Fibroblast of skin of abdomen (primary cell): Measurements from ENCODE around the gene DNAH6.
"Not testable (repeated sequence)": the region's sequence is repeated elsewhere in the genome, so short reads cannot be mapped to it uniquely, and the experiment has no call there.

Experiments
- DNase-seq: peaks from one replicate; pipeline ENCODE4 v3.0.0-alpha.2; 2013

DNAH6 gene

DNA sequence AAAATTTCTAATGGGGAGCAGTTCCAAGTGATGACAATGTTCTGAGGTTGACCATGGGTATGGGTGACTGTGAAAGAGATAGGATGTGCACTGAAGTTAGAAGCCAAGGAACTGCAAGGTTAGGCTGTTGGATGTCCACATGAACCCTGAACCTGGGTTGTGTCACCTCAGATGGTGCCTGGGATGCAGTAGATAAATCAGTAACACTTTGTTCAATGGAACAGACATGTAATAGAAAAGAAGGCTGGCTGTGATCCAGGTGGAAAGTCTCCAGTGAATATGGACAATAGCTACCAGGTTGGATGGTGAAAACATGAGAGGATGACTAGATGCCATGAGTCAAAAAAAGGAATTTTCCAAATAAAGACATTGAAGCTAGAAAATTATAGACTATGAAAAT is 233.1 kb downstream of the DNAH6 start:
- no peak for DNase-seq

DNA sequence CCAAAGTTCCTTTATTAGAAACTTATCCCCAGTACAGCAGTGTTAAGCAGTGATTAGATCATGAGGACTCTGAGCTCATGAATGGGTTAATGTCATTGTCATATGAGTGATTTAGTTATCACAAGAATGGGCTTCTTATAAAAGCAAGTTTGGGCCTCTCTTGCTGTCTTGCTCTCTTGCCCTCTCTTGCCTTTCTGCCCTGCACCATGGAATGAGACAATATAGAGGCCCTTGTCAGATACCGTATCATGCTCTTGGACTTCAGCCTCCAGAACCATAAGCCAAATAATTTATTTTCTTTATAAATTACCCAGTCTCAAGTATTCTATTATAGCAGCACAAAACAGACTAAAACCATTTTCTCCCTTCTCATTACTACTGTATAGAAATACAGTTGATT is 238.8 kb downstream of the DNAH6 start:
- DNase-seq = no peak

DNA sequence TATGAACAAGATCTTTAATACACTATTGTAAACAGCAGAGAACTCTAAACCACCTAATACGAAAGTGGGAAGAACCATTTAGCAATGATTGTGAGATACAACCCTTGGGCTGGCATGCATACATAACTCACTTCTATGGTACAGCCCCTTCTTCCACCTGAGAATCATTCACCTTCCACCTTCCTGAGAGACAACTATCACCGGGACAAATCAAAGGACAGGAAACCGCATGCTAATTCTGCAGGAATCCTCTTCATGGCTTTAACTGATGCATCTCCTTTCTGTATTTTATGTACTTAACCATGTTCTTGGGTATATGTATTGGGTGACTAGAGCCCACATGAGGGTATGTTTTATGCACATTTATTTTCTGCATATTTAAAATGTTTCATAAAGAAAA is 241.3 kb downstream of the DNAH6 start:
- no peak for DNase-seq

DNA sequence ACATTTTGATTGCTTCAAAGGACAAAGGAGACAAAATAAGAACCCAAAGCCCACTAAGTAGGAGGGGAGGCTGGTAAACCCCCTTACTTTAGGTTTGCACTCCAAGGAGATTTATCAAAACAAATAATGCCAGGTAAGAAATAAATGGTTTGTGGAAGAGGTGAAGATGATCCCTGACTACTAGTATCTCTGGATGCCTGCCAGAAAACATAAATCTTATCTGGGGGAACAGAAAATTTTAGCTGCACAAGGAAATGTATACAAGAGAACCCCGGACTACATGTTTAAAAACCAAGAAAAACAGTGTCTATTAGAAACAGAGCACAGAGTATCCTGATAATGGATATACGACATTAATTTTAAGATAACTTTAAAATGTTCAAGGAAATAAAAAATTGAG is 250.5 kb downstream of the DNAH6 start:
- no peak for DNase-seq

DNA sequence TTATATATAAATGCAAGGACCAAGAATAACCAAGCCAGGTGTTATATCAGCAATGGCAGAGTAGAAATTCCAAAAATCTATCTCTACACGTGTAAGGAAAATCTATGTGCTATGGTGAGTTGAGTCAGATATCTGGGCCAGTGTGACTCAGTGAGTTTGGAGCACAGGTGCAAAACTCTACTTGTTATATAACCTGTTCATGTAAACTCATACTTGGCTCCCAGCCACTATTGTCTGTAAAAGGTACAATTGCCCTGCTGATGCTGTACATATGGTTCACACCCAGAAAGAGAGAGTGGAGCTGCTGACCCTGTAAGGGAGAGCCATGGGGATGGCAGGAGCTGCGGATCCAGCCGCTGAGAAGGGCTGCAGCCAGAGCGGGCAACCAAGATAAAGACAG is 252.5 kb downstream of the DNAH6 start:
- DNase-seq = no peak

DNA sequence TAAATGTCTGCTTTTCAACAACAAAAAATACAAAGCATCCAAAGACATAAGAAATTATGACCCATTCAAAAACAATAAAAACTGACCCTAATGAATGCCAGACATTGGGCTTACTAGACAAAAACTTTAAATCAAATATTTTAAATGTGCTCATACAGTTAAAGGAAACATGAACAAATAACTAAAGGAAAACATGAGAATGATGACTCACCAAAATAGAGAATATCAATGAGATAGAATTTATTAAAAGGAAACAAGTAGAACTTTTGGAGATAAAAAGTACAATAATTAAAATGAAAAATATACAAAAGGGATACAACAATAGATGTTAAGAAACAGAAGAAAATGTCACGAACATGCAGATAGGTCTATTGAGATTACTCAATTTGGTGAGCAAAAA is 254.0 kb downstream of the DNAH6 start:
- no peak for DNase-seq

DNA sequence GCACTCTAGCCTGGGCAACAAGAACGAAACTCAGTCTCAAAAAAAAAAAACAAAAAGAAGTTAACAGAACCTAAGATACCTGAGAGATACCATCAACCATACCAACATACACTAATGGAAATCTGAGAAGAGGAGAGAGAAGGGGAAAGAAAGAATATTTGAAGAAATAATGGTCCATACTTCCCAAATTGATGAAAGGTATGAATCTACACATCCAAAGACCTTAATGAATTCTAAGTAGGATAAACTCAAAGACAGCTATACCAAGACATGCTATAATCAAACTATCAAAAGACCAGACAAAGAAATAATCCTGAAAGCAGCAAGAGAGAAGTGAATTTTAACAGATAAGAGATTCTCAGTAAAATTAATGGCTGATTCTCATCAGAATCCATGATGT is 255.0 kb downstream of the DNAH6 start:
- DNase-seq = no peak

DNA sequence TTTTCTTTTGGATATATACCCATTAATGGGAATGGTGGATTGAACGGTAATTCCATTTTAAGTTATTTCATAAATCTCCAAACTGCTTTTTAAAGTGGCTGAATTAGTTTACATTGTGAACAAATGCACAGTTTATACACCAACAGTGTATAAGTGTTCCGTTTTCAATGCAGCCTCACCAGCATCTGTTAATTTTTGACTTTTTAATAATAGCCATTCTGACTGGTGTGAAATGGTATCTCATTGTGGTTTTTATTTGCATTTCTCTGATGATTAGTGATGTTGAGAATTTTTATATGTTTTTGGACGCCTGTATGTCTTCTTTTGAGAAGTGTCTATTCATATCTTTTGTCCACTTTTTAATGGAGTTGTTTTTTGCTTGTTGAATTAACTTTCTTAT is 257.3 kb downstream of the DNAH6 start:
- not testable (repeated sequence) for DNase-seq

DNA sequence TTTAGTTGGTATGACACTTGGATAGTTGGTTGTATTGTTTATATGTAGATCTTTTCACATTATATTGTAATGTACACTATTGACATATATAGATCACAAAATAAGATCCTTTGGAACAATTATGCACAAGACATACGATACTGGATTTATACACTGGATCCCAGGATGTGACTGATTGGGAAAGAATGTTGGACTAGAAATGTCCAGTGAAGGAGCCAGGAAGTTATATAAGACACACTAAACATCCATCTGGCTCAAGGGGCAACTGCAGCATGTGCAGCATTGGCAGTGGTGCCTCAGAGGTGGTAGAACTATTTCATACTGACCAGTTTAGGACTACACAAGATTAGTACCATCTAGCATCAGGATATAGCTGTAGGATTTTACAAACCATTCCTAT is 259.7 kb downstream of the DNAH6 start:
- no peak for DNase-seq

DNA sequence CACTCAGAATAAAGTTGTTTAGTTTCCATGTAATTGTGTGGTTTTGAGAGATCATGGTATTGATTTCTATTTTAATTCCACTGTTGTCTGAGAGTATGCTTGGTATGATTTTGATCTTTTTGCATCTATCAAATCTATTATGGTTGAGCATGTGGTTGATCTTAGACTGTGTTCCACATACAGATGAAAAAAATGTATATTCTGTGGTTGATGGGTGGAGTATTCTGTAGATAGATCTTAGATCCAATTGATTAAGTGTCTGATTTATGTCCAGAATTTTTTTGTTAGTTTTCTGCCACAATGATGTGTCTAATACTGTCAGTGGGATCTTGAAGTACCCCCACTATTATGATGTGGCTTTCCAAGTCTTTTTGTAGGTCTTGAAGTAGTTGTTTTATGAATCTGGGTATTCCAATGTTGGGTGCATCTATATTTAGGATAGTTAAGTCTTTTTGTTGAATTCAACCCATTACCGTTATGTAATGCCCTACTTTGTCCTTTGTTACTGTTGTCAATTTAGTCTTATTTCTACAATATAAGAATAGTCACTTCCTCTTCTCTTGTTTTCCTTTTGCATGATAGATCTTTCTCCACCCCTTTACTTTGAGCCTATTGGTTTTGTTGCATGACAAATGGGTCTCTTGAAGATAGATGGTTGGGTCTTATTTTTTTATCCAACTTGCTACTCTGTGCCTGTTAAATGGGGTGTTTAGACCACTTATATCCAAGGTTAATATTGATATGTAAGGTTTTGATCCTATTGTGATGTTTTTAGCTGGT is 262.8 kb downstream of the DNAH6 start:
- no peak for DNase-seq

DNA sequence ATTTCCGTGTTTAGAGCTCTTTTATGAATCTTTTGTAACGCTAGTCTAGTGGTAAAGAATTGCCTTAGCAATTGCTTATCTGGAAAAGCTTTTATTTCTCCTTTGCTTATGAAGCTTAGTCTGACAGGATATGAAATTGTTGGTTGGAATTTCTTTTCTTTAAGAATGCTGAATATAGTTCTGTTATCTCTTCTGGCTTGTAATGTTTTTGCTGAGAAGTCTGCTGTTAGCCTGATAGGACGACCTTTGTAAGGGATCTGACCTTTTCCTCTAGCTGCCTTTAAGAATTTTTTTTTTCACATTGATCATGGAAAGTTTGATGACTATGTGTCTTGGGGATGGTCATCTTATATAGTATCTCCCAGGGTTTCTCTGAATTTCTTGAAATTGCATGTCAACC is 263.5 kb downstream of the DNAH6 start:
- no peak for DNase-seq

DNA sequence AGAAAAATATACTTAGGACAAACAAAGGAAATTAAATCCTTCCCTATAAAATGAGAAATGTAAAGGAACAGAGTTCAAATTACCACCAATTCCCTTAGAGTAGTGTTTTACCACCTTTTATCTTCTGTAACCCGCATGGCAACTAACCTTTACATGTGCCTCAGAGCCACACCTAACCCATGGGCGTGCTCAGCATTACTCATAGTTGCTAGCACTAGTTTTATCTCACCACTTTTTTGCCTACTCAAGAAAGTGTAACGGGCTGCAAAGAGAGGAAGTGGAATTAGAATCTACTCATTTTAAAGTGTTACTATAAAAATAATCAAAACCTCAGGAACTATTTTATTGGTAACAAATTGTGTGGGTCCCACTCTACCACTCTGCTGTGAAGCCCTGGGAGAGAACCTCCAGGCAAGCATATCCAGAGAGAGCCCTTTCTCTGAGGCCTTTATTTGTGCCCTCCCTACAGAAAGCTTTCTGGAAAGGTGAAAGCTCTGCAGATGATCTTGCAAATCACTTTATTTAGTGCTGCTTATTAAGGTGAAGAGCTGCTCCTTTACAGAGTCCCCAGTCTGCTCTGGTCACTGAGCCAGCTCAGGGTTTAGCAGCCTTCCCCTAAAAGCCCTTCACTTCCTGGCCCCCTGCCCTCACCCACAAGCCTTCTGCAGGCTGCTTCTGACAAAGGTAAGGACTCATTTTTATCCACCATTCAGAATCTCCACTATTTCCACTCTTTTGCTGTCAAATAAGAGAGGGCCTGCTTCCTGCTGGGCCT is 265.8 kb downstream of the DNAH6 start:
- no peak for DNase-seq

DNA sequence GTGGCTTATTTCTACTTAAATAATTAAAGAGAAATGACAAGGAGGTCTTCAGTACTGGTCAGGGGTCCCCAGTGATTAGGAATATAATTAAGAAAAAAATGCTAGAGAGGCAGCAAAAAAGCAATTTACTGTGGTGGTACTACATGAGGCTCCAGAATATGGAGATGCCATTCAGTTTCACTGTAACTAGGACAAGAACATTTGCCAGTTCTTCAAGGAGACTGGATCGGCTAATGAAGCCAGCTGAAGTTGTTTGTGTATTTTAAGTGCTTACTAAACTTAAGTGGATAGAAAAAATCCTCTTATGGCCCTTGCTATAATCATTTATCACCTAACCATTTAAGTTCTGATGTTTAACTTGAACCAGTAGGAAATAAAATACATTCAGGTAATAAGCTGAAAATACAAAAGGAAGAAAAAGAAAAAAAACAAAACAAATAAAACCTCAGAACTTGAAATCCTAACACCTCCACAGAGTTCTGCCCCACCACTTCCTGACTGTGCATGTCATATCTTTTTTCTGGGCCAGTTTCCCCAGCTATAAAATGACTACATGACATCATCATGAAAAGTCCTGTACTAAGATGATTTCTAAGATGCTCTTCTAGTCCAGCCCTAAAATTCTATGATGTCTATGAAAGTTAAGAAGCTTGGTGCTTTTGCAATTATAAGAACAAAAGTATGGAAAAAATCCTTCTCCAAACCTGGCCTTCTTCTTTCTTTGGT is 266.6 kb downstream of the DNAH6 start:
- no peak for DNase-seq

DNA sequence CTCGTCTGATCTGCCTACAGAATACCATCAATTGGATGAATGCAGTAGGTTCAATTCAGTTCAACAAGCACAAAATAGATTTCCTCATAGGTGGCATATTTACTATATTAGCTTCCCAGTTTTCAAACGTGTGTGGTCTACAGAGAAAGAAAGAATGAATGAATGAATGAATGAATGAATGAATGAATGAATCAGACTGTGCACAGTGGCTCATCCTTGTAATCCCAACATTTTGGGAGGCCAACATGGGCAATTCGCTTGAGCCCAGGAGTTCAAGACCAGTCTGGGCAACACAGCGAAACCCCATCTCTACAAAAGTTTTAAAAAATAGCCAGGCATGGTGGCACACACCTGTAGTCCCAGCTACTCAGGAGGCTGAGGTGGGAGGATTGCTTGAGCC is 269.7 kb downstream of the DNAH6 start:
- no peak for DNase-seq

DNA sequence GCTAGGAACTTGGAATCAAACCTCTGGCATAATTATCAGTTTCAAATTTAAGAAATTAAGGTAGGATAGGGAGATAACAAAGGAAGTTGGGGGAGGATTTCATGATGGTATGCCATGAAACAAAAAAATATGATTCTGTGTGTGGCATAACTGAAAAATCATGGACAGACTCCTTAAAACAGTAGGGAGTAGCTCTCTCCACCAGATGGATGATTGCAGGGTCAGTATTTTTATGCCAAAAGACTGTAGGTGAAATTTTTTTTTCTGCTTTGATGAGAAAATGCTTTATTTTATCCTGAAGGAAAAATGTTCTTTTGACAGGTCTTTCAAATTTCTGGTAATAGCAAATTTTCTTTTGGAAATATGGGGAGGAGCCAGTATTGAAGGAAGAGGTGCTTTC is 270.3 kb downstream of the DNAH6 start:
- DNase-seq = no peak

DNA sequence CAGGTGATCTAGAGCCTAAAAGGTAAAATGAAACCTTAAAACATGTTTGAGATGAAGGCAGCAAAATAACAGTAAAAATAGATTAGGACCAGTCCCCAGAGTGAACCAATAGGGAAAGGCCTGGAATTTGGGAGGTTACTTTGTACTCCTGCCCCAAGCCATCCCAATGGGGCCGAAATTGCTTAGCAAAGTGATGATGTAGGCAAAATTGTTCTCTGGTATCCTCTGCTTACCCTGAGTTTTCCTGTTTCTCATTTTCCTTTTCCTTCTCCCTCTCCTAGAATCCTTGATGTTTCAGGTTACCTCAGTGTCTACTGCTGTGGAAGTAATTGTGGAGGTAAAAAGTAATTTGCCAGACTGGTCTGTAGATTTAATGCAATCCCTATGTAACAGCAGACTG is 271.7 kb downstream of the DNAH6 start:
- DNase-seq = no peak

DNA sequence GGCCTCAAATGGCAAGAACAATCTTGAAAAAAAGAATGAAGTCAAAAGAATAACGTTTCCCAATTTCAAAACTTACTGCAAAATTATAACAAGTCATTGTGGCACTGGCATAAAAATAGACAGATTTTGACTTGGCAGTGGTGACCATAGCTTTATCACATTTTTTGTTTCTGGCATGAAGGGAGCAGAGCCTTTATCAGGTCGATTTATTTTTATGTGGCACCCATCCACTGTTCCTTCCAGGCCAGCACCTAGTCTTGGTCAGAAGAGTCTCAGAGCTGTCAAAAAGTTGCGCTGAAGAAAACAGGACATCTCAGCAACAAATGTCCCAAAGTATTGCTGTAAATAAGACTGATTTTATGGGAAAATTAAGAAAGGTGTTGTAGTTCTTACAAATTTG is 272.2 kb downstream of the DNAH6 start:
- DNase-seq = no peak

DNA sequence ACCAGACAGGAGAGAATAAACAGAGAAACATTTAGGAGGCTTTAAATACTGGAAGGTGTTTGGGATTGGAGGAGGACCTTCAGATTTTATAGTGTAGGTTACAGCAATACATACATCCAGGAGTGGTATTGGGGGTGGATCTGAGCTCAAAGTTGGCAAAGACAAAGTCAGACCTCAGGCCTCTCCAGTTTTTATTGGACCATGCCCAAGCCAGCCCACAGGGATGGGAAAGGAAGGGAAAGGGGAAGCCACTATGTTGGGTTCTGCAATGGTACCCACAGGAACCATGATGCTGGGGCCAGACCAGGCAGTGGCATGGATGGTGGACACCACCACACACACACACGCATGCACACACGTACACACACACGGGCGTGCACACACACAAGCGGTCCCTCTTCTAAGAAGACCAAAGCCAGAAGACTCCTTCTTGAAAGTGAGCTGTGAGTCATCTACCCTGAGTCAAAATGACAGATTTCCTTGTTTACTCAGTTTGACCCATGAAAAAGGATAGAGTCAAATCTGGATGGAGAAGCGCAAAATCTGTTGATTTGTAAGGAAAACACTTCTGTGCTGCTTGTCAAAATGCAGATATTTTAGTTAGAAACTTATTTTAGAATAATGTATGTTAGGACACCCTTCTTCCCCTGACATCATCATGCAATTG is 276.7 kb downstream of the DNAH6 start:
- no peak for DNase-seq

DNA sequence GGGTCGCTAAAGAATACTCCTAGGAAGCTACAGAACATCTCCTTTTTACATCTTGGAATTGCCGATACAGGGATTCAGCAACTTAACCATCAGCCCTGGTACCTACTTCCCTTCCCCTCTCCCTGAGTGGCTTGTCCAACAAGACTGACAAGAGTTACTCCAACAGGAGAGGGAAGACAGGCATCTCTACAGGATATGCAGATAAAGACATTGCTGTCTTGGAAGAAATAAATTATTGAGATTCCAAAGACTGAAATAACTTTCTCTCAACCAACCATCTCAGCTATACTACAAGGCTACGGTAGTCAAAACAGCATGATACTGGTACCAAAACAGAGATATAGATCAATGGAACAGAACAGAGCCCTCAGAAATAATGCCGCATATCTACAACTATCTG is 277.3 kb downstream of the DNAH6 start:
- no peak for DNase-seq

DNA sequence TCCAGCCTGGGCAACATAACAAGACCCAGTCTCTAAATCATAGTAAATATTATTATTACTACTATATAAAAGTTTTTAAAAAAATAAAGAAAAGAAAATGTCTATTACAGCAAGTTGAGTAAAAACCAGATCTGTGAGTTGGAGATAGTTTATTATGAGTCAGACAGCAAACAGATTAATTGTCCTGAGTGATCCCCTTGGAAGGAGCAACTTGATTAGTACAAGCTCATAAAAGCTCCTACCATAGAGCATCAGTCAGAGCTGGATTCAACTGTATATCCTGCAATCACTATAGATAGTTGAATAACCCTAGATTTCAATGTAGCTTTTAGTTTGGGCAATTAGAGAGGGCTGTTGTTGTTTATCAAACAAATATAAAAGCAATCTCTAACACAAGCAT is 280.5 kb downstream of the DNAH6 start:
- no peak for DNase-seq

DNA sequence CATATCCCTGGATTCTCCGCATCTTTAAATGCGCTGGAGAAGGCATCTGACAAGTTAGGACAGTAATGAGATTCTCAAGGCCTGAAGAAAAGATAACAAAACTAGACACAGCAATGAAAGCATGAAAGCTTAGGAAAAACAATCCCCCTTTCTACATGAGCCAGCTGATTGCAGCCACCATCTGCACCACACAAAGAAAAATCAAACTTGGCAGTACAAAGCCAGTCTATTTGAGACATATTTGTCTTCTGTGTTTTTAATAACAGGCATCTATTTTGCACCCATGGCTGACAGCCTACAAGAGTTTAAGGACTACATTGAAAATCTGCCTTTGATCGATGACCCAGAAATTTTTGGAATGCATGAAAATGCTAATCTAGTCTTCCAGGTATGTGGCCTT is 281.0 kb downstream of the DNAH6 start:
- no peak for DNase-seq

DNA sequence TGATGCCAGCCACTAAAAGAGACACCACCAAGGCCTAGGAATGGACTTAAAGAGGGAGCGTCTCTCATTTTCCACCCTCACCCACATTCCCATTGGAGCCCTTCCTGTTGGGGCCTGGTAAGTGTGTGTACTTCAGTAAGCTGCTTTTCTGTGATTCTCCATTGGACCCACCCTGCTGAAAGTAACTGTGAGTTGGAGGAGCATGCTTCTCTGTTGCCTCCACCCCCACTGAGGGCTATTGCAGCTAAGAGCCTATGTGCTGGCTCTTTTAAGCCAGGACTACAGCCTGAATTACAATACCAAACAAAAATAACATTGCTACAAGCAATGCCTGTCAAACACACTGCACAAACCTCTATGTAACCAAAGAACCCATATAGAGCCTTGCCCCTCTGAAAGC is 283.5 kb downstream of the DNAH6 start:
- no peak for DNase-seq

DNA sequence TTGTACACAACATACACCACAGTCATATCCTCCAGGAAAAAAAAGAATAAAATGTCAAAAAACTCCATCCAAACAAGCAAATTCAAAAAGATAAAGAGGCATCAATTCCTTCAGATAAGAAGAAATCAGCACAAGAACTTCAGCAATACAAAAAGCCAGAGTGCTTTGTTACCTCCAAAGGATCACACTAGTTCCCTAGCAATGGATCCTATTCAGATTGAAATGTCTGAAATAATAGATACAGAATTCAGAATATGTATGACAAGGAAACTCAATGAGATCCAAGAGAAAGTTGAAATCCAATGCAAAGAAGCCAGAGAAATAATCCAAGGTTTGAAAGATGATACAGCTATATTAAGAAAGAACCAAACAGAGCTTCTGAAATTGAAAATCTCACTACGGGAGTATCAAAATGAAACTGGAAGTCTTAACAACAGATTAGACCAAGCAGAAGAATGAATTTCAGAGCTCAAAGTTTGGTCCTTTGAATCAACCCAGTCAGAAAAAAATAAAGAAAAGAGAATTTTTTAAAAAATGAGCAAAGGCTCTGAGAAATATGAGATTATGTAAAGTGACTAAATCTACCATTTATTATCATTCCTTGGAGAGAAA is 284.0 kb downstream of the DNAH6 start:
- DNase-seq = no peak
